Measurements from ENCODE around the gene FAM234B.

The FAM234B gene

GRCh38 chr12:13124656-13125505, 80.7 kb downstream of the FAM234B start:
- DNase-seq = no peak

- no peak for DNase-seq
These were observed 81.8 kb downstream of the FAM234B start for GRCh38 chr12:13125996-13126395.

- no peak for DNase-seq
These were observed 82.3 kb downstream of the FAM234B start for GRCh38 chr12:13126494-13126893.

GRCh38 chr12:13127444-13127843, 83.3 kb downstream of the FAM234B start:
- no peak for DNase-seq

GRCh38 chr12:13128291-13128965, 84.2 kb downstream of the FAM234B start:
- no peak for DNase-seq

- no peak for DNase-seq
These were observed 86.8 kb downstream of the FAM234B start for GRCh38 chr12:13130981-13131380.
